Activated gamma-delta T cell (primary cell): ENCODE measurements around the gene IMPACT.
A peak's percentile ranks its signal among the peaks of the same experiment; 100 is the strongest.

Experiments used
- DNase-seq: peaks from one replicate; lab custom pipeline; 2025; lab: John Stamatoyannopoulos, UW
- total RNA-seq, 2 donors: gene quantifications; one replicate each; lab custom pipeline; 2026; lab: John Stamatoyannopoulos, UW

Gene IMPACT, protein sequence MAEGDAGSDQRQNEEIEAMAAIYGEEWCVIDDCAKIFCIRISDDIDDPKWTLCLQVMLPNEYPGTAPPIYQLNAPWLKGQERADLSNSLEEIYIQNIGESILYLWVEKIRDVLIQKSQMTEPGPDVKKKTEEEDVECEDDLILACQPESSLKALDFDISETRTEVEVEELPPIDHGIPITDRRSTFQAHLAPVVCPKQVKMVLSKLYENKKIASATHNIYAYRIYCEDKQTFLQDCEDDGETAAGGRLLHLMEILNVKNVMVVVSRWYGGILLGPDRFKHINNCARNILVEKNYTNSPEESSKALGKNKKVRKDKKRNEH
- 24.8 to 25.3 reads per million in 2 donors for total RNA-seq

DNA sequence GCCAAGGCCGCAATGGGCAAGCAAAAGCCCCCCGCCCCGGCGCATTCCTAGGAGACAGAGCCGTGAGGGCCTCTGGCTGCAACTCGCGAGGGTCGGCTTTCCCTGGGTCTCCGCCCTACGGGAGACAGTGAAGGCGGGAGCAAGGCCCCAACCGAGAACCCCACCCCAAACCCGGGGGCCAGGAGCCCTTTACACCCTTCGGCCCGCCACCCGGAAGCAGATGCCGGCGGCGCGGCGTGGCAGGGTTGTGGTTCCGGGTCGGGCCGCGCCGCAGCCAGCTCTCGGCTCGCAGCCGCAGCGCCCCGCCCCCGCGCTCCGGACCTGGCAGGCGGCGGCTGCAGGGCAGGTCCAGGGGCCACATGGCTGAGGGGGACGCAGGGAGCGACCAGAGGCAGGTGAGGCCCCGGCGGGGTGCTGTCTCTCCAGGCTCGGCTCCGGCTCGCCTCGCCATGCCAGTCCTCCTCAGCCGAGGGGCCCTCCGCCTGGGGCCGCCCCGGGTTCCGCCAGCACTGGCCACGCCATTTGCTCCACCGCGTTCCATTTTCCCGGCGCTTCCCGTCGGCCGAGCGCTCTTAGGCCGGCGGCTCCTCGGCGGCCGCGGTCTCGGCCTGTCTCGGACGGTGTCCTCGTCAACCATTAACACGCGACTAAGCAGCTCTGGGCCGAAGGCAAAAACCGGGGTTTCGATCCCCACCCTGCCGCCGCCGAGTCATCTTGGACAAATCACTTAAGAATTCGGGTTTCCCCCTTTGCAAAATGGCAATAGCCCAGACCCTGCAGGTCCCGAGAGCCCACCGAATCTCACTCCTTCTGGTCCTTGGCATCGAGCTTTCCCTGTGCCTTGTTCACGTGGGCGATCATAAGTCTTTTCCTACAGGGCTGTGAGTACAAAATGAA lies at the start of gene IMPACT:
Gene IMPACT (plus strand): TSS at position 273 of the 897 bp plus-strand sequence. CDS start 87 bp downstream, at position 360.
- DNase-seq: peak; percentile 47

DNA sequence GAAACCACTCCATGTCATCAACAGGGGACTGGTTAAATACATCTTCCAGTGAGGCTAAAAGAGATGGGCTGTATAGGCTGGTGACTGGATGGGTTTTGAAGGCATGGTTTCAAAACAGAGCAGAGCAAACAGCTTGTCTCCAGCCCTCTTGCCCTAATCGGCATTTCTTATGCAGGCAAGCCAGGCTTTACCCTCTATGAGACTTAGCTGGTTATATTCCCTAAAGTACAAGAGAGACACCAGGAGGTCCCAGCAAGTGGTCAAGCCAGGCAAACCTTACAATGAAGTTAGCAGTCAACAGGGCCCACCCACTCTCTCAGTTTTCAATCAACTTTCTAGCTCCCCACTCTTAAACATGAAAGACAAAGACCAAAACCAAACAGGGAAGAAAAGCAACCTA lies 47.9 kb upstream of the IMPACT start:
- DNase-seq: no peak

DNA sequence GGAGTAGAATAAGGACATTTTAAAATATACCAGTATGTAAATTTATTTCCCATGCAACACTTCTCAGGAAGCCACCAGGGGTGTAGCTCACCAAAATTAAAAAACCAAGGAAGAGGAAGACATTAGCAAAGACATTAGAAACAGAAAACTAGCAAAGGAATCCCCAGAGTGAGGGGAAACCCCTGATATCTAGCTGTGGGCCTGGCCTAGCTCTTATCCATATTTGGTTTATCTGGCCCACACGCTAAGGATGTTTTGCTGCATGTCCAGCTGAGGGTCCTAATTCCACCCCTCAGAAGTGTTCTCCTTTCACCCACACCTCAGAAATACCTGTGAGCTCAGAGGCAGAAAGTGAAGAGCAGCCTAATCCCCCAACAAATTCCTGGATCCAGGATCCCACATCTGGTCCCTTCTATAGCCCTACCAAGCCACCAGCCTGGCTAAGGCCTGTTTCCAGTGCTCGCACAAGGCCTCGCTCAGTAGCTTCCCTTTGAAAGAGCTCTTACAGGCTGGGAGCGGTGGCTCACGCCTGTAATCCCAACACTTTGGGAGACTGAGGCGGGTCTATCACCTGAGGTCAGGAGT lies 46.2 kb upstream of the IMPACT start:
- DNase-seq: no peak

DNA sequence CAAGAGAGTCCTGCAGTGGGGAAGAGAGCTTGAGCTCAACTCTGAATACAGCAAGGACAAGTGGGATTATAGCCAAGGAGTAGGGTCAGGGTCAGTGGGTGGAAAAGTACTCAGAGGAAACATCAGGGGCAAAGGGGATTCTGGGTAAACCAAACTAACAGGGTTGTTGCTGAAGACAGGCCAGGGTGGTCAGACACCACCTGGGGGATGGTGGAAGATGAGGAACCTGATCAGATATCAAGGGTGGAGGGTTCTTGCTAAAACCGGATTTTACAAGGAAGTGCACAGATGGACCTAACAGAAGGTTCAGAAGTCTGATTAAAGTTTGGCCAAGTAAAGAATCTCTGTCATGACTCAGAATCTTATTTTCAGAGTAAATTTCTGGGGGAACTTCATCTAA lies 45.3 kb upstream of the IMPACT start:
- no peak for DNase-seq

DNA sequence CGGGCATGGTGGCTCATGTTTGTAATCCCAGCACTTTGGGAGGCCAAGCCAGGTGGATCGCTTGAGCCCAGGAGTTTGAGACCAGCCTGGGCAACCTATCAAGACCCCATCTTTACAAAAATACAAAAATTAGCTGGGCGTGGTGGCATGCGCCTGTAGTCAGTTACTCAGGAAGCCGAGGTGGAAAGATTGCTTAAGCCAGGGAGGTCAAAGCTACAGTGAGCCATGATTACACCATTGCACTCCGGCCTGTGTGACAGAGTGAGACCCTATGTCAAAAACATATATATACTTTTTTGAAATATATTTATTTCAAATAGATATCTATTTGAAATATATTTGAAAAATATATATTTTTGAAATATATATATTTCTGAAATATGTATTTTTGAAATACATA lies 39.8 kb upstream of the IMPACT start:
- DNase-seq: no peak

DNA sequence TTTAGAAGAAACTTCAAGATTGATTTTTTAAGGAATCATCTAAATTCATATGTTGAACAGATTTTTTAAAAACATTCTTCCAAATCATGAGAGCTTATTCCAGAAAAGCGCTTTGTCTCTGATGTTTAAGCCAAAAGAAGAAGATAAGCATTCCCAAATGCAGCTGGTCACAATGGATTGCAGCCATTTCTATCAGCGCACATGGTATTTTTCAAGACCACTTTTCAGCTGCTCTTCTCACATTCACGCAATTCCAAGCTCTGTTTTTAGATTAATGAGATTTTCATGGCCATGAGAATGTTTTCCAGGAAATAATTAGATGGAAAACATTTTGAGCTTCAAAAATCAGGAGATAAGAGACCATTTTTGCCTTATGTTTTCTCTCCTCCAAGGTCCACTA lies 37.5 kb upstream of the IMPACT start:
- no peak for DNase-seq

DNA sequence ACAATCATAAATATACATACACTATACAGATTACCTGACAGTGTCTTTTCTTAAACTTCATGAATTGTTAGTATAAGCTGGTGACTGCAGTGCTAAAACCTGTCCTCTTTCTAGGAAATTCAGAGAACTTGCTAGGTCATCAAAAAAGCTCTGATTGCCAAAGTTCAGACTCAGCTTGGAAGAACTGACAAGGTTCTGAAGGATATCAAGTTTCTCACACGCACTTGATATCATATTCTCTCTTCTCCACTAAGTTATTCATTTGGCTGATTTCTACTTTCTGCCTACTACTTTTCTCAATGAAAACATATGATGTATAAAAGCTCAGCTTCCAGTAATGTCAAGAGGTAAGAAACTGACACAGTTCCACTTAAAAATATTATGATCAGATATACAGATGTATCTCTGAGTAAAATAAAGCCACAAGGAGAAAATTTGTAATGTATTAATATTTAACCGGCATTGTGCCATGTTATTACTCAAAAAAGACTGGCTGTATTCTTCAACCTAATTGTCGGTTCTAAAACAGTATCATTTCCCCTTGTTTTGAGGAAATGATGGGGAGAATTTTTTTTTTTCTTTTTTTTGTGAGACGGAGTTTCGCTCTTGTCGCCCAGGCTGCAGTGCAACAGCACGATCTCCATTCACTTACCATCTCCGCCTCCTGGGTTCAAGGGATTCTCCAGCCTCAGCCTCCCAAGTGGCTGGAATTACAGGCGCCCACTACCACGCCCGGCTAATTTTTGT lies 31.2 kb upstream of the IMPACT start:
- no peak for DNase-seq

GRCh38 chr18:24396082-24396633 lies 30.3 kb upstream of the IMPACT start:
- no peak for DNase-seq

- DNase-seq: no peak
Observed at GRCh38 chr18:24397131-24397693, 29.3 kb upstream of the IMPACT start.

GRCh38 chr18:24397694-24398368 lies 28.6 kb upstream of the IMPACT start, which contains the start of gene OSBPL1A:
Gene OSBPL1A (minus strand): TSS chr18:24397824. CDS start chr18:24377533, 20,291 bp downstream.
- DNase-seq: peak; percentile 55

DNA sequence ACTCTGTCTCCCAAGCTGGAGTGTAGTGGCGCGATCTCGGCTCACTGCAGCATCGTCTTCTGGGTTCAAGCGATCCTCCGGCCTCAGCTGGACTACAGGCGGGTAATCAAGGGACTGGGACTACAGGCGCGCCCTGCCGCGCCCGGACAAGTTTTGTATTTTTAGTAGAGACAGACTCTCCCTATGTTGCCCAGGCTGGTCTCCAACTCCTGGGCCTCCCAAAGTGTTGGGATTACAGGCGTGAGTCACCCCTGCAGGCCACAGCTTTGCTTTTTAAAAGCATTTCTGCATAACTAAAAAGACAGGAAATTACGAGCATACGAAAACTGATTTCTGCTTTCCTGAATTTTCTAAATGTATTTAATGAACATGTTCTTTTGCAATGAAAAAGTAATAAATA lies 27.9 kb upstream of the IMPACT start:
- DNase-seq: no peak

GRCh38 chr18:24400587-24400986 lies 25.9 kb upstream of the IMPACT start:
- DNase-seq: no peak

- DNase-seq: no peak
Observed at GRCh38 chr18:24402209-24402785, 24.2 kb upstream of the IMPACT start.

DNA sequence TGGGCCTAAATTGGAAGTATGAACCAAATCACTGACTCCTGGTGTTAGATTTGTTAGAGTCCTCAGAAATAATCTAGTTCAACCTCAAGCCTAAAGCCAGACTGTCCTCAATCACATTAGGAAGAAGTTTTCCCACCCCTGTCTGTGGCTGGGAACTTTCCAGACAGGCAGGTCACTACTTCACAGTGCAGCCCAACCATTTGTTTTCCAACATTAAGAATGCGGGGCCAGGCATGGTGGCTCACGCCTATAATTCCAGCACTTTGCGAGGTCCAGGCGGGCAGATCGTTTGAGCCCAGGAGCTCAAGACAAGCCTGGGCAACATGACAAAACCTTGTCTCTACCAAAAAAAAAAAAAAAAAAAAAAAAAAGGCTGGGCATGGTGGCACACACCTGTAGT lies 23.4 kb upstream of the IMPACT start:
- DNase-seq: no peak

- DNase-seq: no peak
Observed at GRCh38 chr18:24404591-24404990, 21.9 kb upstream of the IMPACT start.

- no peak for DNase-seq
Observed at GRCh38 chr18:24408496-24408895, 18.0 kb upstream of the IMPACT start.

- no peak for DNase-seq
Observed at GRCh38 chr18:24413148-24413547, 13.3 kb upstream of the IMPACT start.

DNA sequence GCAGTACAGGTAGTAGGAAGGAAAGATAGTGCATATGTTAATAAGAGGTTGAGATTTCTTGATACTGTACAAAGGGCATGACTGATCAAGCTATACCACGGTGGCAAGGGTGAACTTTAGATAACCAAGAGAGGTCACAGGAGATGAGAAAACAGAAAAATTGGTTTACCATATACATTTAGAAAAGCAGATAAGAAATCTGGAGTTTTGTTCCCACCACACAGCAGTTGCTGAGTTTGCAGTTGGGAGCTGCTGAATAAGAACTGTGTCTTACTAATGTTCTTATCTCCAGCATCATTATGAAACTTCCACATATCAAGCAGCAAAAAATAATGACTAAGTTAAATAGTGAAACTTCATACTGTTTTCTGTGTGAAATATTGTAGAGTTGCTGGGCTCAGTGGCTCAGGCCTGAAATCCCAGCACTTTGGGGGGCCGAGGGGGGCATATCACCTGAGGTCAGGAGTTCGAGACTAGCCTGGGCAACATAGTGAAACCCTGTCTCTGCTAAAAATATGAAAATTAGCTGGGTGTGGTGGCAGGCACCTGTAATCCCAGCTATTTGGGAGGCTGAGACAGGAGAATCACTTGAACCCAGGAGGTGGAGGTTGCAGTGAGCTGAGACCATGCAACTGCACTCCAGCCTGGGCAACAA lies 12.0 kb upstream of the IMPACT start:
- DNase-seq: no peak

DNA sequence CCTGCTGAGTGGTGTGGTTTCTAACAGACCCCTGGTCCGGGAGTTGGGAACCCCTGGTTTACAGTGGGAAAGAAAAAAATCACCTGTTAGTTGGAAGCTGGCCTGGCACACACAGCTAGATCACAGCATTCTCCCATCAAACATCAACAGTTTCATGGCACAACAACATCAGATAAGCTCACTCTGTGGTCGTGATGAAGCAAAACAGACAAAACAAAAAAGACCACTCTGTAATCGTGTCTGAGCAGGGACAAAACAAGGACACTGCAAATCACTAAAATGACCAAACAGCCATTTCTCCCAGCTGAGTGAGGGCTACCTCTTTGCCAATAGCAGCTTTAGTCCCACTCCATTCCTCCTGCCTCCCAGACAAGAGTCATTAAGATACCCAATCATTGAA lies 9.0 kb upstream of the IMPACT start:
- DNase-seq: no peak

DNA sequence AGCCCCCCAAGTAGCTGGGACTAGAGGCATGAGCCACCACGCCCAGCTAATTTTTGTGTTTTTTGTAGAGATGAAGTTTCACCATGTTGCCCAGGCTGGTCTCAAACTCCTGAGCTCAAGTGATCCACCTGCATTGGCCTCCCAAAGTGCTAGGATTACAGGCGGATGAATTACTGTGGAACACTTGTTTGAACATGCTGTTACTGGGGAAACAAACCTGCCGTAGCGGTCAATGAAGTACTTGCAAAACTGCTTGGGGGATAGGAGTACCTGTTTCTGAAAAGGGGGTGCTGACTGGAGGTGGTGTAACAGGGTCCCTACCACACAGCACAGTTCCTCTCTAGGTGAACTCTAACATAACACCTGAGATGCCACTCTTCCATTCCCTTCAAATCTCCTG lies 5.9 kb upstream of the IMPACT start:
- no peak for DNase-seq
